Left ventricle myocardium superior (tissue), 1 donor: Measurements from ENCODE around the gene SPIRE2. TPM values are rescaled to one million over a fixed set of nuclear protein-coding genes. Genes with fewer than 3 reads are reported as not detected.
A peak's percentile ranks its signal among the peaks of the same experiment; 100 is the strongest.
"Not testable (repeated sequence)": the region's sequence is repeated elsewhere in the genome, so short reads cannot be mapped to it uniquely, and the experiment has no call there.

Experiments
- ATAC-seq: fragments of 200-7000 bp; cut with Tn5 transposase; one replicate; pipeline ENCODE4 v1.9.1; 2020; ENCODE audit warnings: mild to moderate bottlenecking, moderate library complexity
- DNase-seq: peaks from one replicate; pipeline ENCODE4 v3.0.0-alpha.2; 2020
- intact Hi-C: fragments of 100-400 bp; cut with micrococcal nuclease; formaldehyde crosslinking; loops from one replicate; pipeline ENCODE4 v1.11.0; 2022
- total RNA-seq: library from RNA; stranded (reverse); fragmentation: NEBNext Ultra II Directional; extraction: Animal tissue kit (Norgen Biotek cat#: 25700); gene quantifications from one replicate; pipeline ENCODE4 v1.2.1, GENCODE V29; 2021
- donor health status: DM: no; HTN: yes; CAD: no; lungs with severe emphysema.

The SPIRE2 gene
- total RNA-seq, 1 donor from 2014 or later: 0.77 TPM

DNA sequence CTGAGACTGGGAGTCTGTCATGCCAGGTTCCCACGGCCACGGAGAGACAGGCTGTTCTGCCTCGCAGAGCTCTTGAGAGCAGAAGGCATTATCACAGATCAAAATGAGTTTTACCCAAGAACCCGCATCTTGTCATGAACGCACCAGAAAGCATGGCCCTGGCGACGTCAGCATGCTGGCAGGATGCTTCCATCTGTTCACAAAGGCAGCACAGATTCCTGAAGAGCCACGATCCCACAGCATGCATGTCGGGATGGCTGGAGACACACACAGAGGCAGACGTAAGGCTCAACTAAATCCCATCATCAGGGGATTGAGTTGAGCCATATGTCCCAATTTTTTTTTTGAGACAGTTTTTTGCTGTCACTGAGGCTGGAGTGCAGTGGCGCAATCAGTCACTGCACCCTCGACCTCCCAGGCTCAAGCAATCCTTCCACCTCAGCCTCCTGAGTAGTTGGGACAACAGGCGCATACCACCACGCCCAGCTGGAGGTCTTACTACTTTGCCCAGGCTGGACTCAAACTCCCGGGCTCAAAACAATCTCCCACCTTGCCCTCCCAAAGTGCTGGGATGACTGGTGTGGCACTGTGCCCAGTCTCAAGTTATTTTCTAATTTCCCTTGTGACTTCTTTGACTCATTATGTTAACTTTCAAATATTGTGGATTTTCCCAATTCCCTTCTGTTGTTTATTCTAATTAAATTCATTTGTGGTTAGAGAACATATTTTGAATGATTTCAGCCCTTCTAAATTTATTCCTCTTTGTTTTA is 23.0 kb upstream of the SPIRE2 start:
- intact Hi-C loops: no loop called here
- ATAC-seq (no peak), DNase-seq (no peak)

DNA sequence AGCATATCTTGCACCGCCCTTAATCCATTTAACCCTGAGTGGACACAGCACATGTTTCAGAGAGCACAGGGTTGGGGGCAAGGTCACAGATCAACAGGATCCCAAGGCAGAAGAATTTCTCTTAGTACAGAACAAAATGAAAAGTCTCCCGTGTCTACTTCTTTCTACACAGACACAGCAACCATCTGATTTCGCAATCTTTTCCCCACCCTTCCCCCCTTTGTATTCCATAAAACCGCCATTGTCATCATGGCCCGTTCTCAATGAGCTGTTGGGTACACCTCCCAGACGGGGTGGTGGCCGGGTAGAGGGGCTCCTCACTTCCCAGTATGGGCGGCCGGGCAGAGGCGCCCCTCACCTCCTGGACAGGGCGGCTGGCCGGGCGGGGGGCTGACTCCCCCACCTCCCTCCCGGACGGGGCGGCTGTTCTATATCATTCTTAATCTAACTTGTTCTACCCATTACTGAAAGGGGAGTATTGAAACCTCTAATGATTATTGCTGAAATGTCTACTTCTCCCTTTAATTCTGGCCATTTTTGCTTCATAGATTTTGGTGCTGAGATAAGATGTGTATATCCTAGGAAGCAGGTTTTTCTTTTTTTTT is 21.6 kb upstream of the SPIRE2 start:
- intact Hi-C loops, DNase-seq, ATAC-seq: not testable (repeated sequence)

DNA sequence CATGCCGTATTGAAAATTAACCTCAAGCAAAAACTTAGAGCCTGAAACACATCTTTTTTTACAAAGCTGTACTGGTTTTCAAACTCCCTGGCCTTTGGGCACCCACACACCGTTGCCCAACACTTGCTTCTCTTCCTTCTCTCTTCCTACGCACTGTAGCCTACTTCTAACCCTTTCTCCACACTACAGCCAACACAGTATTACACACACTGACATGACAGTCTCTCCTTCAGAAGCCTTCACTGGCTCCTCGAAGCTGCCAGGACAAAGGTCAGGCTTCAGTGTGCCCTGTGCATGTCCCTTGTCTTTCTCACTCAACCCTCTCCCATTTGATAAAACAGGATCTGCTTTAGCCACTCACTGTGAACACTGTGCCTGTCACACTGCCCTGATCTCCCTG is 19.8 kb upstream of the SPIRE2 start:
- no peak for ATAC-seq
- DNase-seq: no peak
- intact Hi-C loops: no loop called here

DNA sequence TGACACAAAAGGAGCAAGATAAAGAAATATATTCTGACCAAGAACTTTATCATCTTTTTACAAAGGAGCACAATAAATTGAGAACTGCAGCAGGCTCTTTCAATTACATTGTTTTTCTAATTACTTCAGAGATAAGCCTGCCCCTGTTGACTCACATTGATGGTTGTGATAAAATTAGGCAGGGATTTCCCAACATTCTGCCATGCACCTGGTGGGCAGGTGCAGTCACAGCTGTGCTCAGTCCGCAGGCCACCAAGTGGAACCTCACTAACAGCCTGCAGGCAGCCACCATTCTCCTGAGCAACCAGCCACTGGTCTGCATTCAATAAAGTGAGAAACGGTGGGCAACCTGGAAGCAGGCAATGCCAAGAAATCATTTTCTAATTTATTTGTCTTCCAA is 17.0 kb upstream of the SPIRE2 start:
- intact Hi-C loops: no loop called here
- no peak for ATAC-seq
- no peak for DNase-seq

DNA sequence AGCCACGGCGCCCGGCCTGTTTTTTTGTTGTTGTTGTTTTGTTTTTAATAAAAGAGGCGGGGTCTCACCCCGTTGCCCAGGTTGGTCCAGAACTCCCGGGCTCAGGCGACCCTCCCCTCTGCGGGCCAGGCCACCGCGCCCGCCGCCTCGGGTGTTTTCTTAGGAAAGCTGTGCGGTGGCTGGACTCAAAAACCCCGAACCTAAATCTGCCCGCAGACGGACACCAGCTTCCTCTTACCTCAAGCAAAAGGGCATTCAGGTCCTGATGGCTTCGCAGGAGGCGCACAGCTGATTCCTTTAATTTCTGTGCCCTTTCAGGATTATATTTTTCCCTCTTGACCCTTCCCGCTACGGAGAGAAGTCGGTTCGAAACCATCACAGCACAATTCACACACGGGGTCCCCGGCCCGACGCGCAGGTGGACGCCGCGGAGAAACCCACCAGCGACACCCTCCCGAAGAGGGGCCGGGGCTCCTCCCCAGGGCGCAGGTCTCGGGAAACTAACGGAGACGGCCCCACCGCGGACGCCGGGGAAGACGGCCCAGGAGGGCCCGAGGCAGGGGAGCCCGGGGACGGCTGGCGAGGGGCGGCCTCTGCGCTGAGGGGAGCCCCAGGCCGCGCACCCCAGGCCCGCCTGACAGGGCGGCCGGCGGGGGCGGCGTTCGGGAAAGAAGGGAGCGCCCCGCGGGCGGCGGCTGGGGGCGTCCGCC is 12.5 kb upstream of the SPIRE2 start:
- ATAC-seq (no peak), DNase-seq (no peak)
- intact Hi-C loops: no loop called here

DNA sequence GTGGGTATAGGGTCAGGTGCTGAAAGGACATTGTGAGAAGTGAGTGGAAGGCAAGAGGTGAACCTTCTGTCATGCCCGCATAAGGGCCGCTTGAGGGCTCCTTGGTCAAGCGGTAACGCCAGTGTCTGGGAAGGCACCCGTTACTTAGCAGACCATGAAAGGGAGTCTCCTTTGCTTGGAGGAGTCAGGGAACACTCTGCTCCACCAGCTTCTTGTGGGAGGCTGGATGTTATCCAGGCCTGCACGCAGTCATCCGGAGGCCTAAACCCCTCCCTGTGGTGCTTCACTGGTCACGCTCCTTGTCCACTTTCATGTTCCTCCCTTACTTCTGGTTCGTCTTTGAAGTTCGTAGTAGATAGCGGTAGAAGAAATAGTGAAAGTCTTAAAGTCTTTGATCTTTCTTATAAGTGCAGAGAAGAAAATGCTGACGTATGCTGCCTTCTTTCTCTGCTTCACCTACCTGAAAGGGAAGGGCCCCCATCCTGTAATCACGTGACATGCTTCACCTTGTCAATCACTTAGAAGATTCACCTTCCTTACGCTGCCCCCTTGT is 9.3 kb upstream of the SPIRE2 start:
- DNase-seq, ATAC-seq, intact Hi-C loops: not testable (repeated sequence)

DNA sequence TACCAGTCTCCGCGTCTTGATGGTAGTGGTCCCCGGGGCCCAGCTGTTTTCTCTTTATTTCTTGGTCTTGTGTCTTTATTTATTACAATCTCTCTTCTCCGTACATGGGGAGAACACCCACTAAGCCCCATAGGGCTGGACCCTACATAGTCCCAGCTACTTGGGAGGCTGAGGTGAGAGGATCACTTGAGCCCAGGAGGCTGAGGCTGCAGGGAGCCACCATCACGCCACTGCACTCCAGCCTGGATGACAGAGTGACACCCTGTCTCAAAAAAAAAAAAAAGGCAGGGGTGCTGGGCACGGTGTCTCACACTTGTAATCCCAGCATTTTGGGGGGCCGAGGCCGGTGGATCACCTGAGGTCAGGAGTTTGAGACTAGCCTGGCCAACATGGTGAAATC is 8.8 kb upstream of the SPIRE2 start:
- intact Hi-C loops, DNase-seq, ATAC-seq: not testable (repeated sequence)

DNA sequence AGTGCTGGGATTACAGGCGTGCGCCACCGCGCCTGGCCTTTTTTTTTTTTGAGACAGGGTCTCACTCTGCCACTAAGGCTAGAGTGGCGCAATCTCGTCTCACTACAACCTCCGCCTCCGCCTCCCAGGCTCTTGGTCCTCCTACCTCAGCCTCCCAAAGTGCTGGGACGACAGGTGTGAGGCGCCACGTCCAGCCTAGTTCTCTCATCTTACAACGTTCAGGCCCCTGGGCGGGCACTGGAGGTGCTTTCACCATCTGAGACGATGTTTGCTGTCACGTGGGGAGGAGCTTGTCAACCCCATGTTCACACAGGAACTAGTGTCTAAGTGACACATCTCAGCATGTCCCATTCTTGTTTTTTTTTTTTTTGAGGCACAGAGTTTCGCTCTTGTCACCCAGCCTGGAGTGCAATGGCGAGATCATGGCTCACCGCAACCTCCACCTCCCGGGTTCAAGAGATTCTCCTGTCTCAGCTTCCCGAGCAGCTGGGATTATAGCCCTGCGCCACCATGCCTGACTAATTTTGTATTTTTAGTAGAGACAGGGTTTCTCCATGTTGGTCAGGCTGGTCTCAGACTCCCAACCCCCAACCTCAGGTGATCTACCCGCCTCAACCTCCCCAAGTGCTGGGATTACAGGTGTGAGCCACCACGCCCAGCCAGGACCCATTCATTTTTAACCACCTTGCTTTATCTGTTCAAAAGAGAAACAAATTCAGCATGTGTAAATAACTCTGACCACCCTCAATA is 6.7 kb upstream of the SPIRE2 start:
- intact Hi-C loops: no loop called here
- DNase-seq: no peak
- no peak for ATAC-seq

DNA sequence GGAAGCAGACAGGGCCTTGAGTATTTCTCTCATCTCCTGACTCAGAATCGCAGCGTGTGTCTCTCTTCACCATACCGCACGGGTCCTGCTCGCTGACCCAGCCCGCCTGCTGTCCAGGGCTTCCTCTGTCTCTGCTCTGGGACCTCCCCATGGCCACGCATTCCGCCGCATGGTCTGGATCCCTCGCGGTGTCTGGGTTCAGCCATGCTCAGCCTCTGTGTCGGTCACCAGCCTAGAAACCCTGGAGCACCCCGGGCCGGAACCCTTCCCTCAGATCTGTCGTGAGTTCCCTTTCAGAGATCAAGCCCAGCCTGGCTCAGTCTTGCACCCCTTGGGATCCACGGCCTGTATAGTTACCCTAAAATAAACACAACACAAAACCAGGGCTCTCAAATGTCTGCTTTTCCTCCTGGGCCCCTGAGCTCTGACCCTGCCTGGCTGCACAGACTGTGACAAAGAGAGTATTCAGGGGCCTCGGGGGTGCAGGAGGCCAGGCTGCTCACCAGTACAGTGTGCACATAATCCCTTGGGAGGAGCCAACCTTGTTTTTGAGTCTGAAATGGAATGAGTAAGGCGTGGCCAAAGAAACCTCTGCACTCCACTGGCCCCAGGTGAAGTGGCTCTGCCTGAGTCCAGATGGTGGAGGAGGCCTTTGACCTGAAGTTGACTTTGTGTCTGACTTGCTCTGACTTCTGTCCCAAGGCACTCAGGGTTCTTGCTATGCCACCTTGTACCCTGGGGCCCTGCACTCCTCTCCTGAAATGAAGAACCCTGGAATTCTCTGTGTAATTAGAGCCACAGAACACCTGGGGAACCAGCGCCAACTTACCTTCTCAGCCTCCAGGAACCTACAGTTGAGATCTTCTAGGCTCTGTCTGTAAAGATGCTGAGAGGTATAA is 5.8 kb upstream of the SPIRE2 start:
- no peak for ATAC-seq
- intact Hi-C loops: no loop called here
- no peak for DNase-seq

DNA sequence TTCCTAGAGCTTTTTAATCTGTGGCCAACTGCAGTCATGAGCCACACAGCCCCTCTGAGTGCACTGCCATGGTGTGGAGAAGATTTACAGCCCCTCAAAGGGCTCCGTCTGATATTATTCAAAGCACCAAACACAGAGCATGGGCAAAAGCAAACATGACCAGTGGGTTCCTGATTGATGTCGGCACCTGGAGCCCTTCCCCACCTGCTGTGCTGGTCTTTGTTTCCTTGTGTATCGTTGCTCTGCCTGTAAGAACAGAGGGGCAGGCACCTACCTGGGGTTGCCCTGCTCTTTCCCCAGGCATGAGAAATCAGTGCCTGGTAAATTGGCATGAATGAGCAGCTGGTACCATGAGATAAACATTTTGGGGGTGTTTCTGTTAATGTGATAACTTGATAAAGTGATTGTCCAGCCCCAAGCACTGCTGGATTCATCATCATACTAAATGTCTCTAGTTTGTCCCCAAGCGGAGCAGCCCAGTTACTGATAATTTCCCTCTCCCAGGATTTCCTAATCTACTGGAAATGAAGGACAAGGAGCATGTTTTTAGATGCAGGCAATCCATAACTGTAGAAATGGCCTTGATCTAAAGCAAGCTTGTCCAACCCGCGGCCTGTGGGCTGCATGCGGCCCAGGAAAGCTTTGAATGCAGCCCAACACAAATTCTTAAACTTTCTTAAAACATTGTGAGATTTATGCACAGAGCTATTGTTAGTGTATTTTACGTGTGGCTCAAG is 5.0 kb upstream of the SPIRE2 start:
- no peak for DNase-seq
- ATAC-seq: no peak
- intact Hi-C loops: no loop called here

DNA sequence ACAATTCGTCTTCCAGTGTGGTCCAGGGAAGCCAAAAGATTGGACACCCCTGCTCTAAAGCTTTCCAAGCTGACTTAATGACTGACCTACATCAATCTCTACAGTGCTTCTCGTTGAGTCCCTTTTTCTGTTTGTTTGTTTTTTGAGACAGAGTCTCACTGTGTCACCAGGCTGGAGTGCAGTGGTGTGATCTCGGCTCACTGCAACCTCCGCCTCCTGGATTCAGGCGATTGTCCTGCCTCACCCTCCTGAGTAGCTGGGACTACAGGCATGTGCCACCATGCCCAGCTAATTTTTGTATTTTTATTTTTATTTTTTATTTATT is 4.5 kb upstream of the SPIRE2 start:
- intact Hi-C loops, ATAC-seq, DNase-seq: not testable (repeated sequence)

DNA sequence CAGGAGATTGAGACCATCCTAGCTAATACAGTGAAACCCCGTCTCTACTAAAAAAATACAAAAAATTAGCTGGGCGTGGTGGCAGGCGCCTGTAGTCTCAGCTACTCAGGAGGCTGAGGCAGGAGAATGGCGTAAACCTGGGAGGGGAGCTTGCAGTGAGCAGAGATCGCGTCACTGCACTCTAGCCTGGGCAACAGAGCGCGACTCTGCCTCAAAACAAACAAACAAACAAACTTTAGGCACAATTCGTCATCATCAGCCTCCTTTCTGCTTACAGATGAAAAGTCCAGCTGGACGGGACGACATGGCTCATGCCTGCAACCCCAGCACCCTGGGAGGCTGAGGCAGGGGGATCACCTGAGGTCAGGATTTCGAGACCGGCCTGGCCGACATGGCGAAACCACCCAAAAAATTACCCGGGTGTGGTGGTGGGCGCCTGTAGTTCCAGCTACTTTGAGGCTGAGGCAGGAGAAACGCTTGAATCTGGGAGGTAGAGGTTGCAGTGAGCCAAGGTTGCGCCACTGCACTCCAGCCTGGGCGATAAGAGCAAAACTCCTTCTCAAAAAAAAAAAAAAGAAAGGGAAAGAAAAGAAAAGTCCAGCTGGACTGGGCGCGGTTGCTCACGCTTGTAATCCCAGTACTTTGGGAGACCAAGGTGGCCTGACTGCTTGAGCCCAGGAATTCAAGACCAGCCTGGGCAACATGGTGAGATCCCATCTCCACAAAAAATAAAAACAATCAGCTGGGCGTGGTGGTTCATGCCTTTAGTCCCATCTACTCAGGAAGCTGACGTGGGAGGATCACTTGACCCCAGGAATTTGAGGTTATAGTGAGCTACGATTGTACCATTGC is 1.5 kb upstream of the SPIRE2 start:
- DNase-seq: no peak
- no peak for ATAC-seq
- intact Hi-C loops: no loop called here

DNA sequence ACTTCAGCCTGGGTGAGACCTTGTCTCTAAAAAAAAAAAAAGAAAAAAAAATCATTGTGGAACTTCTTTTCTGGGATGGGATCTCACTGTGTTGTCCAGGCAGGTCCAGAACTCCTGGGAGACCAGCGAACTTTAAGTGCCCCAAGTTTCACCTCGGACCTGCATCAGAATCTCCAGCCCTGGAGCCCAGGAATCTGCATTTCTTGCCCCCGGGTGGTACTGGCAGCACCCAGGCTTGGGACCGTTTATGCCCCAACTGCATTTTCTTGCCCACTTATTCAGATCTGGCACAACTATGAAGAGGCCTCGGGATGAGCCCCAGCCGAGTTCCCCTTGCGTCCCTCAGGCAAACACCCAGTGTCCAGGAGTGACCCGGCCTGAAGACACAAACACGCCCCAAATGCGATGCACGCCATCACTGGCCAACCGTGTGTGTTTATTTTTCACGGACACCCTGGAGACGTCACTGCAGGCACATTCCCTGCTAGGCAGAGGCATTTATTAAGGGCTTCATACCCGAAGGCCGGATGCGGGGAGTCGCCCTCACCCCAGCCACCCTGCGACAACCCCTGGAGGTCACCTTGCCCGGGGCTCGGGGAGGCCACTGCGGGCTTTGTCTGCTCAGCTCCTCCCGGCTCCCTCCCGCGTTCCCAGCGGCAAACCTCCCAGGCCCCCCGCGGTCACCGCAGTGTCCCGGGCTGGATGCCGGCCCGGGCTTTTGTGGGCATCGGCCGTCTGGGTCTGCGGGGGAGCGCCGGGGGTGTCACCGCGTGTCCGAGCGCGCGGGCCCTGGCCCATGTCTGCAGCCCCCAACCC is 684 bp upstream of the SPIRE2 start:
- intact Hi-C loops: no loop called here
- ATAC-seq (peak; percentile 77), DNase-seq (peak; percentile 66)

DNA sequence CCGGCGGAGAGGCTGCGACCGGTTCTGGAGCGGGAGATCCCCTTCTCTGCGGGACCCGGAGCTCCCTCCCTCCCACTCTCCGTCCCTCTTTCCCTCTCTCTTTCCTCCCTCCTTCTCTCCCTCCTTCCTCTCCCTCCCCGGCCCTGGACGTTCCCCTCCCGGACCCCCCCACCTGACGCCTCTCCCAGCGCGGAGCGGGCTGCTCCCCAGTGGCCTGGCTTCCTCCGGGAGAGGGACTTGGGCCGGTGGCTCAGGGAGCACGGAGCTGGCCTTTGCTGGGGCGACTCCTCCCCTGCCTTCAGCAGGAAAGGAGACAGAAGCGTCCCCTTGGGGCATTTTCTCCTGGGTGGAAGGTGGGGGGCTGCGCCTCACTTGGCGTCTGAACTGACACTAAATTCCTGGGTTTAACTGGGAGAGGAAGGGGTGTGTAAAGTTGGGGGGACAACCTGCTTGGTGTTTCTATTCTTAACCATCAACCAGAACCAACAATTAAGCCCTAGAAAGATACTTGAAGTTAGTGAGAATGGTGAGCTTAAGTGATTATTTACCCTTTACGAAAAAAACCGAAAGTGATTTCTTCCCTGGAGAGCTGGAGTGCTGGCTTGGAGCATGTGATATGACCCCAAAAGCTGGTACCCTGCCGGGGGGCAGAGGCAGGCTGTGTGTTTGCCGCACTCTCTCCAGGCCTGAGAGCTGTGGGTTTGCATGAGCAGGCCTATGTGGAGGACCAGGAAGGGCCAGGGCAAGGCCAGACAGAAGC is 775 bp downstream of the SPIRE2 start:
- no peak for DNase-seq
- intact Hi-C loops: no loop called here
- ATAC-seq: no peak

DNA sequence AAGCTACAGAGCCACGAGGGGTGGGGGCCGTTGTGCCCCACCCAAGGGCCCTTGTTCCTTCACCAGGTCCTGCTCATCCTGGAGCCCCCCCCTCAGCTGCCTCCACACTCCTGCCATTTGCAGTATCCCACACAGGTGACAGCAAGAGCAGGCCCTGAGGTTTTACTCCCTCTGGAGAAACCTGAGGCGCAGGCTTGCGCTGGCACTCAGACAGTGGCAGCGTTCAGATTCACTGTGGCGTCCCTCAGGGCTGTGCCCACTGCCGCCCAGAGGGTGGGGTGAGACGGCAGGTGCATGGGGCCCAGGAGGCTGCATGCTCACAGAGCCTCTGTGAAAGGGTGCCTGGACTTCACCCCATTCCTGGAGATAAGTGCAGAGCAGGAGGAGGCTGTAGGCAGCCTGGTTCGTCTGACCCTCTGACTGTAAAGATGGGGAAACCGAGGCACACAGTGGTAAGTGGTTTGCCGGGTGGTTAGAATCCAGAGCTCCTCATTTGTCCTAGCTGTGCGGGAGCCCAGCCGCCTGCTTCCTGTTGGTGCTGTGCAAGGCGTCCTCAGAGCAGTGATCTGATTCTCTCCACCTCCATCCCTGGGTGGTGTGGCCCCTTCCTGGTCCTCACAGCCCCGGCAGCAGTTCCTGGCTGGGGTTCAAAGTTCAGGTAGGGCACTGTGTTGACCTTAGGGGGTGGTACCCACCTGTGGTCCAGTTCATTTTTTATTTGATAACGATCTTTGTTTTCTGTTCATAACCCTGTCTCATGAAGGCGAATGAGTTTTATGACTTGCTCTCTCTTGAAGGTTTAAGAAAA is 1.6 kb downstream of the SPIRE2 start:
- DNase-seq: no peak
- intact Hi-C loops: no loop called here
- ATAC-seq: no peak
